ENCODE results near the gene NTNG1. TPM values are rescaled to one million over a fixed set of nuclear protein-coding genes. Genes with fewer than 3 reads are reported as not detected.
"Not testable (repeated sequence)": the region's sequence is repeated elsewhere in the genome, so short reads cannot be mapped to it uniquely, and the experiment has no call there.

Gene NTNG1
- total RNA-seq, result 1 to 10 TPM in 1 of 4 donors, under 1 TPM in 1, not detected in 2; 0.41 to 1.3 TPM

DNA sequence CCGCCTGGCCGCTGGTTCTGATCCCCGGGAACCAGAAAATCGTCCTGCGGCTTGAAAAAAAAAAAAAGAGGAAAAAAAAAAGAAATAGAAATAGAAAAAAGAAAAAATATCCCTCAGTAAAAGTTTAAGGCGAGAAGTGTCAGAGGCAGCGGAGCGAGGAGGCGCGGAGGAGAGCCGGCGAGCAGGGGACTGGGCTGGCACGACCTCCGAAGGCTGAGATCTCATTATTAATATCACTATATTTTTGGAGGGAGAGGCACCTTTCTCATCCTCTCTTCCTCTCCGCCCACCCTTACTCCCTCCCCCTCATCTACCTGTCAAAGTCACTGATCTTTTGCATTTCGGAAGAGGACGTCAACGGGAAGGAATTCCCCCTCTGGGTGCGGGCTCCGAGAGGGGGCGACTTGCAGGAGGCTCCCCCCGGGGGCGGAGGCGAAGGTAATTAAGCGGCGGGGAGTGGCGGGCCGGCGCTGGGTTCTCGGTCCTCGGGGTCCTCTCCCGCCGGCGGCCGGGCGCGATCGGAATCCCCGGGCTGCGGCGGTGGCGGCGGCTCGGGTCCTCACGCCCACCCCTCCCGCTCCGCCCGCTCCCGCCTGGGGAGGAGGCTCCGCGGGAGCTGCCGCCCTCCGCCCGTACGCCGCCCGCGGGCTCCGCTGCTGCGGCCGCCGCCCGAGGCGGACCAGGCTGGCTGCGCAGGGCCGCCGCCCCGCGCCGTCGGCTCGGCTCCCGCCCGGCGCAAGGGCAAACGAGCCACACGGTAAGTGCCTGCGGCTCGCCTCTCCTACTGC lies at the start of gene NTNG1:
Gene NTNG1, plus strand, starts transcription at position 337 of the 788 bp plus-strand sequence.
- H3K27ac ChIP-seq, result no peak within 1 kb of the TSS
- H3K4me3 ChIP-seq, result peak within 1 kb of the TSS; percentile 28 to 75 (median 50)
- WGBS, 2 donors, result 1 to 2% methylated on average over 13 to 20 of the region's 79 CpGs
- H3K36me3 ChIP-seq, result no peaks in the 10 kb centered on the region
- peaks cover 0 to 66% (median 2%) of the 10 kb centered on the region in 4 donors for H3K27me3 ChIP-seq
- H3K9me3 ChIP-seq, result no peaks in the 10 kb centered on the region
- intact Hi-C loops (cut with DNase I), result no loop called here
- DNase-seq, result no peak
- H3K4me1 ChIP-seq, result peaks cover 10 to 26% (median 17%) of the 10 kb centered on the region in 3 donors
- TF ChIP-seq POLR2A (IDR thresholded peaks at IDR 0.05), result no peak
- TF ChIP-seq, protein P1, sequence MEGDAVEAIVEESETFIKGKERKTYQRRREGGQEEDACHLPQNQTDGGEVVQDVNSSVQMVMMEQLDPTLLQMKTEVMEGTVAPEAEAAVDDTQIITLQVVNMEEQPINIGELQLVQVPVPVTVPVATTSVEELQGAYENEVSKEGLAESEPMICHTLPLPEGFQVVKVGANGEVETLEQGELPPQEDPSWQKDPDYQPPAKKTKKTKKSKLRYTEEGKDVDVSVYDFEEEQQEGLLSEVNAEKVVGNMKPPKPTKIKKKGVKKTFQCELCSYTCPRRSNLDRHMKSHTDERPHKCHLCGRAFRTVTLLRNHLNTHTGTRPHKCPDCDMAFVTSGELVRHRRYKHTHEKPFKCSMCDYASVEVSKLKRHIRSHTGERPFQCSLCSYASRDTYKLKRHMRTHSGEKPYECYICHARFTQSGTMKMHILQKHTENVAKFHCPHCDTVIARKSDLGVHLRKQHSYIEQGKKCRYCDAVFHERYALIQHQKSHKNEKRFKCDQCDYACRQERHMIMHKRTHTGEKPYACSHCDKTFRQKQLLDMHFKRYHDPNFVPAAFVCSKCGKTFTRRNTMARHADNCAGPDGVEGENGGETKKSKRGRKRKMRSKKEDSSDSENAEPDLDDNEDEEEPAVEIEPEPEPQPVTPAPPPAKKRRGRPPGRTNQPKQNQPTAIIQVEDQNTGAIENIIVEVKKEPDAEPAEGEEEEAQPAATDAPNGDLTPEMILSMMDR (IDR thresholded peaks at IDR 0.05), result no peak

DNA sequence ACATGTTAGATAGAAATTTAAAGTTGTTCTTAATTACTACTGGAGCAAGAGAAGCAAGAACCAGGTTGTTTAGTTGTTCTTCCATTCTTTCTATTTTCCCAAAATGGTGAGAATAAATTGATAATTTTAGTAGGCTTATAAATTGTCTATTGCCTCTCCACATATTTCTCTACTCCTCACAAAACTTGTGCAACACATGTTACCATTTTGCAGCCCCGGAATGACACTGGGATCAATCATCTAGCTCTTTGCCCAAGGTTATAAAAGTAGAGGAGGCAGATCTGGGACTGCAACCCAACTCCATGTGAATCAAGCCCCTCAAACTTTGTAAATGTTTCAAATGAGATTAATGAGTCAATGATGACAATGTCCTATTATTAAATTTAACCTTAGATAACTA lies 49.4 kb upstream of the NTNG1 start:
- H3K4me1 ChIP-seq, result no peaks in the 10 kb centered on the region
- no peak for DNase-seq
- no peaks in the 10 kb centered on the region for H3K36me3 ChIP-seq
- H3K4me3 ChIP-seq, result no peak overlapping the region
- H3K9me3 ChIP-seq, result no peaks in the 10 kb centered on the region
- no peak overlapping the region for H3K27ac ChIP-seq
- TF ChIP-seq POLR2A (IDR thresholded peaks at IDR 0.05), result no peak
- TF ChIP-seq, protein P1 (IDR thresholded peaks at IDR 0.05), result no peak
- WGBS, 2 donors, result 67 to 94% methylated on average over 1 of the region's 1 CpG
- intact Hi-C loops (cut with DNase I), result no loop called here
- no peaks in the 10 kb centered on the region for H3K27me3 ChIP-seq

DNA sequence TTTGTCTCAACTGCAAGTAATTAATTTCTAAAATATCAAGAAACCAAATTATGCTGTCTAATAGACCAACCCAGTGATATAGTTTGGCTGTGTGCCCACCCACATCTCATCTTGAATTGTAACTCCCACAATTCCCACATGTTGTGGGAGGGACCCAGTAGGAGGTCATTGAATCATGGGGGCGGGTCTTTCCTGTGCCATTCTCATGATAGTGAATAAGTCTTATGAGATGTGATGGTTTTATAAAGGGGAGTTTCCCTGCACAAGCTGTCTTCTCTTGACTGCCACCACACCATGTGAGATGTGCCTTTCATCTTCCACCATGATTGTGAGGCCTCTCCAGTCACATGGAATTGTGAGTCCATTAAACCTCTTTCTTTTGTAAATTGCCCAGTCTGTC lies 47.4 kb upstream of the NTNG1 start:
- H3K9me3 ChIP-seq; DNase-seq; H3K36me3 ChIP-seq; H3K27me3 ChIP-seq; intact Hi-C loops (cut with DNase I); H3K27ac ChIP-seq; H3K4me3 ChIP-seq; H3K4me1 ChIP-seq: not testable (repeated sequence)
- 50% methylated on average over 1 of the region's 1 CpG for WGBS, 2 donors

DNA sequence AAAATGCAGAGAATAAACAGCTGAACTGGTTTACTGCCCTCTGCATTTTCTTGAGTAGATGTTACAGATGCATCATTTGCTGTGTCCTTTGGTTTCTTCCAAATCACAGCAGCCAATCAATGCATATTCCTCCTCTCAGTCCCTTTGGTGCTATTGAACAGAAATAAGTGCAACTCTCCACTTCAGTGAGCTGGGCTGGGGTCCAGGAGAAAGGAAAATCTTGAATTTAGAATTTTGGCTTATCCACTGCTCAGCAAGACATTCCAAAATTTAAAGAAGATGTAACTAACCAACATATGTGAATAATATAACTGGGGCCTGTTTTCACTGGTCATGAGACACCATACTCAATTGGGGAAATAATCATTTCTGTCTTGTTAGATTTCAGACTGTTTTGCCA lies 45.2 kb upstream of the NTNG1 start:
- Histone ChIP-seq H3K4me1 (no peaks in the 10 kb centered on the region), H3K4me3 (no peak overlapping the region), H3K27ac (no peak overlapping the region), H3K27me3 (no peaks in the 10 kb centered on the region), H3K36me3 (no peaks in the 10 kb centered on the region), H3K9me3 (no peaks in the 10 kb centered on the region)
- TF ChIP-seq, protein P1 (IDR thresholded peaks at IDR 0.05), result no peak
- no peak for TF ChIP-seq POLR2A (IDR thresholded peaks at IDR 0.05)
- intact Hi-C loops (cut with DNase I), result no loop called here
- no peak for DNase-seq

DNA sequence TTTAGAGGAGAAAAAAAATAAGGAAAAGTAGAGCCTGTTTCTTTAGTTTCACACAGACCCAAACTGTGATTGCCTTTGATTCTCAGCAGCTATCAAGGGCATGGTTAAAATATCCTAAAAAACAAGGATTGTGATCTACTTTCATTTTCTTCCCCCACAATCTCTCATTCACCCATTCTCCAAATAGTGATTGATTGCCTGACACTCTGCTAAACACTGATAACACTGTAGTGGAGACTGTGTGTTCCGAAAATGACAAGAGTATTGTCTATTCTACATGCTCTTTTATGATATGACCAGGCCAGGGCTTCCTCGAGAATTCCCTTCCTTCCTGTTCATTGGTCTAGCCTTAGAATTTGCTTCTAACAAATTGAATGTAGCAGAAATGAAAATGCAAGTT lies 44.1 kb upstream of the NTNG1 start:
- no peak overlapping the region for H3K4me3 ChIP-seq
- no peaks in the 10 kb centered on the region for H3K36me3 ChIP-seq
- no peaks in the 10 kb centered on the region for H3K4me1 ChIP-seq
- TF ChIP-seq, protein P1 (IDR thresholded peaks at IDR 0.05), result no peak
- TF ChIP-seq POLR2A (IDR thresholded peaks at IDR 0.05), result no peak
- H3K27ac ChIP-seq, result no peak overlapping the region
- 35 to 58% methylated on average over 2 of the region's 2 CpGs for WGBS, 2 donors
- no peaks in the 10 kb centered on the region for H3K9me3 ChIP-seq
- no peak for DNase-seq
- H3K27me3 ChIP-seq, result no peaks in the 10 kb centered on the region
- intact Hi-C loops (cut with DNase I), result no loop called here

Measured in esophagus squamous epithelium (tissue), 5 donors.